G401 (cell line): ENCODE measurements around the gene LONP2. TPM values are rescaled to one million over a fixed set of nuclear protein-coding genes. Genes with fewer than 3 reads are reported as not detected.
A peak's percentile ranks its signal among the peaks of the same experiment; 100 is the strongest.

Experiments
- DNase-seq: peaks from one replicate; pipeline ENCODE4 v3.0.0-alpha.2; 2015; ENCODE audit warnings: low spot score
- in situ Hi-C: cut with HindIII; loops from 2 replicates; pipeline ENCODE4 v1.10.0; 2016; ENCODE audit warnings: low sequenced_read_pairs, mixed read lengths
- total RNA-seq: library from RNA; depleted of rRNA; stranded (reverse); fragments of >200 nt; shearing (Covaris generic); gene quantifications from 2 replicates; pipeline ENCODE4 v1.2.3, GENCODE V29; 2014; rRNA removed

The LONP2 gene
- 21.2 and 36.1 TPM in 2 replicates for total RNA-seq

GRCh38 chr16:48244080-48244862, at the start of gene LONP2:
Gene LONP2, plus strand, starts transcription at chr16:48244300. Its CDS starts 89 bp downstream, at chr16:48244389.
- in situ Hi-C loops: no loop called here
- peak; percentile 90 for DNase-seq

DNA sequence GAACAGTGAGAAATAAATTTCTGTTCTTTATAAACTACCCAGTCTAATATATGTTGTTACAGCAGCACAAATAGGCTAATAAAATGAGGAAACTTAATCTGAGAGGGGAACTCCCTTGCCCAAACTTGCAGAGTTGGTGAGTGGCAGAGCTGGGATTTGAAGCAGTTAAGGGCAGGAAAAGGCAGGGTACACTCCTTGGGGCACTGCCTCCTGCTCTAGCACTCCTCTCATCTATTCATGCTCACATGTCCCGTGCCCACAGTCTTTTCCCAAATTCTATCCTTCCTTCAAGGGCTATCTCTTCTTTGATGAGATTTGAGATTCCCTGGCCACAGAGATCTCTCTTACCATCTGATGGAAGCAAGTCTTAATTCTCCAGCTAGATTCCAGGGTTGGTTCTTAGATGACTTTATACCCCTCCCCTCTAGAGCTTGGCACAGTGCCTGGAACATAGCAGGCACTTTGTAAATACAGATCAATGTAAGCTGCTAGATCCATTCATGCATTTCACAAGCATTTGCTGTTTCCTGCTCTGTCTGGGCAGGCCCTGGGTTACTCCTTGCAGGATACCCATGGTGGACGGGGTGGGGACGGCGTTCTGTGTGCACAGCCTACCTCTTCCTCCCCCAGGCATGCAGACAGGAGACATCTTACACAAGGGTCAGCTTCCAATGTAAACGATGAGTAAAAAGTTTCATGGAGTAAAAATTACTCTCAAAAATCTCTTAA, 49.1 kb upstream of the LONP2 start:
- in situ Hi-C loops: no loop called here
- DNase-seq: no peak

DNA sequence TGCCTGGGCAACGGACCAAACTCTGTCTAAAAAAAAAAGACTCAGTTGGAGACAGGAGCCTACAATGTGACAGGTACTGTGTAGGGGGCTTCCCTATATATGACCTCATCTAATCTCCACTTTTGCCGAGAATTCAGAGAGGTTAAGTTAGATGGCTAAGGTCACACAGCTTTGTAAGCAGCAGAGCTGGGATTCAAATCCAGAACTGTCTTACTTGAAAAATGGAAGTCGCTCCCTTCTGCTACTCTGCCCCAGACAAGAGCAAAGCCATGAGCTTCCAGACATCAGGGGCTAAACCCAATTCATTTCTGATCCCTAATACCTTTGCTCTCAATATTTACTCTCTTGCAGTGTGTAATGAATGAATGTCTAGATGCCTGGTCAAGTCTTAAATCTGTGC, 46.8 kb upstream of the LONP2 start:
- in situ Hi-C loops: no loop called here
- no peak for DNase-seq

GRCh38 chr16:48201515-48202201, 42.4 kb upstream of the LONP2 start:
- DNase-seq: no peak
- in situ Hi-C loops: no loop called here

GRCh38 chr16:48203974-48204824, 39.9 kb upstream of the LONP2 start:
- DNase-seq: no peak
- in situ Hi-C loops: no loop called here

GRCh38 chr16:48204825-48205151, 39.3 kb upstream of the LONP2 start:
- no peak for DNase-seq
- in situ Hi-C loops: no loop called here

DNA sequence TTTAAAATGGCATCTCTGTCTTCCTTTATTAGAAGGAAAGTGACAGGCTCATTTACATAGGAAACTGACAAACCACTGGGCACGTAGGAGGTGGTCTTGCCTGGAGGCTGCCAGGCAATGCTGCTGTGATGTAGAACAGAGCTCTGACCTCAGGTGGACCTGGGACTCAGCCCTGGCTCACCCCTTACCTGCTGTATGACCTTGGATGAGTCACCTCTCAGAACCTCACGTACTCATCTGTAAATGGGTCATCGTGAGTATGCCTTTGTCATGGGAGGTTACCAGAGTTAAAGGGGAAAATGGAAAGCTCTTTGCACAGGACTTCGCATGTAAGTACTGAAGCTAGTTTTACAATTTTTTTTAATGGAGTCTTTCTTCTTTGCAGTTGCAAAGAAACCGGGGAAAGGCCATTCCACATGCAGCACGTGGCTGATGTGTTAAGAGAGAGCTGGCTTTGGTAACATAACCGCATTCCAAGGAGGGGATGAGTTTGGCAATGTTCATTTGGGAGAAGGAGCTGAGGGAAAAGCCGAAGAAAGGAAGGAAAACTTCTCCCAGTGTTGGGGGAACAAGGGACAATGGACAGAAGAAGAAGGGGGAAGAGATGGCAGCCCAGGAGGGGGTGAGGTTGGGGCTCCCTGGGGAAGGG, 37.4 kb upstream of the LONP2 start:
- no peak for DNase-seq
- in situ Hi-C loops: no loop called here

DNA sequence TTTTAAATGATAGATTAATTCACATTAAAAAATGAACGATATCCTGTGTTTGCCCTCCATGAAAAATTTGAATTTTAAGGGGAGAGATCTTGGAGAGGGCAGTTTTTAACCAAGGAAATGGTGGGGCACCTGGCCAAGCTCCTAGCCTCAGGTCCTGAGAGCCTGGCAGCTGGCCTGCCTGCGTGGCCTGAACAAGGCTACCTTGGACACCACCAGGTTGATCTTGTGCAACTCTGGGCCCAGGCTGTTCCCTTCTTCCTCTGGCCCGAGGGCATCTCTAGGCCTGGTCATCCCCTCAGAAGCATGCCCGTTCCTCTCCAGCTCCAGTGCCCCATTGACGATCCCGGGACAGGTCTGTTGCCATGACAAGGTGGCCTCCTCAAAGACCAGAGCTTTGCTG, 33.4 kb upstream of the LONP2 start:
- in situ Hi-C loops: no loop called here

DNA sequence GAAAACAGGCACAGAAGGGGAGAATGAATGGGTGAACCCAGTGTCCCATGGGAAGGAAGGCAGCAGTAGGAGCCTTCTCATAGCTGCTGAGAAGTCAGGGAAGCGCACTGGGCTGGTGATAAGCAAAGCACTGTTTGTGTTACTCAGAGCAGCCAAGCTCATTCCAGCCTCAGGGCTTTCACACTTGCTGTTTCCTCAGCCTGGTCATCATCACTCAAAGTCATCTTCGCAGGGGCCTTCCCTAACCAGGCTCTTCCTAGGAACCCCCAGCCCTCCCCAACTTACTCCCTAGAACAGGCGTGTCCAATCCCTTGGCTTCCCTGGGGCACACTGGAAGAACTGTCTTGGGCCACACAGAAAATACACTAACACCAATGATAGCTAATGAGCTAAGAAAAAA, 32.1 kb upstream of the LONP2 start:
- in situ Hi-C loops: no loop called here
- DNase-seq: no peak

More for the DNA sequence above, 33.4 kb upstream of the LONP2 start:
- no peak for DNase-seq

DNA sequence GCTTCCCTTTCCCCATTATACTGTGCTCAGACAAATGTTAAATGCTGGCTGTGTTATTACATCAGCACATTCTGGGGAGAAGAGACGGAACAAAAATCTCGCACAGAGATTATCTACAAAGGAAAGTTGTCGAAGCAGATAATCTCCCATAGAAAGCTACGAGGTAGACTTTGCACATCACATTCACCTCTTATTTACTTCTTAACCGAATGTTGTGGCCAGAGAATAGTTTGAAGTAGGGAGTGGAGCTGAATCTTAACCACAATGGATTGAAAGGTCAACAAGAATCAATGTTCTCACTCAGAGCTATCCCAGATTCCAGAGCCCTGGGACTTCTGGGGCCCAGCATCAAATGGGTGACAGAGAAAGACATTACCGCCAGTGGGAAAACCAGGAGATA, 28.4 kb upstream of the LONP2 start:
- in situ Hi-C loops: no loop called here
- DNase-seq: no peak

DNA sequence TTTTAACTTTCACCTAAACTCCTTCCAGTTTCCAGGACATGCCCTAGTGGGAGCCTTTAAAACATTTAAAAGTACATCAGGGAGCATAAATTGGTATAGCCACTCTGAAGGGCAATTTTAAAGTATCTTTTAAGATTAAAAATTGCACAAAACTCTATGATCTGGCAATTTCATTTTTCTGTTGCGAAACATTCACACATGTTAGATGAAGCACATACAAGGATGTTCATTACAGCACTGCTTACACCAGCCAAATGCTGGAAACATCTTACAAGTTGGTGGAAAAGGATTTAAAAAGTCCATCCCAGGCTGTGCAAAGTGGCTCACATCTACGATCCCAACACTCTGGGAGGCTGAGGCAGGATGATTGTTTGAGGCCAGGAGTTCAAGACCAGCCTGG, 26.4 kb upstream of the LONP2 start:
- in situ Hi-C loops: no loop called here
- no peak for DNase-seq

- in situ Hi-C loops: no loop called here
- no peak for DNase-seq
Observed at GRCh38 chr16:48218473-48218872, 25.6 kb upstream of the LONP2 start.

- no peak for DNase-seq
- in situ Hi-C loops: no loop called here
Observed at GRCh38 chr16:48220891-48221290, 23.2 kb upstream of the LONP2 start.

DNA sequence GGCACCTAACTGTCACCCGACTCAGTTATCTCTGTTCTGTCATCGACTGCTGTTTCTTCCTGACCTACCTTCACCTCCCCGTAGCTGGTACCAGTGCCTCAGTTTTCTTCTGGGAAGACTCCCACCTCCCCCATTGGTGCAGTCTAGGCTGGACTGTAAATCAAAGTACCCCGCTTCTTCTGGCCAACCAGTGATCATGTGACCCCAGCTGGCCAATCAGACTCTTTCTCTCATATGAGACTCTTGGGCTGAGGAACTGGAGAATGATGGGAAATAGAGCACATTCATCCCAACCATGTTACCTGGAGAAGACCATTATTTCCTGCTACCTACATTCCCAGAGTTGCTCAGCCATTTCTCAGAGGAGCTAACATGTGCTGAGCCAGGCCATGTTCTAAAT, 20.6 kb upstream of the LONP2 start:
- in situ Hi-C loops: no loop called here

DNA sequence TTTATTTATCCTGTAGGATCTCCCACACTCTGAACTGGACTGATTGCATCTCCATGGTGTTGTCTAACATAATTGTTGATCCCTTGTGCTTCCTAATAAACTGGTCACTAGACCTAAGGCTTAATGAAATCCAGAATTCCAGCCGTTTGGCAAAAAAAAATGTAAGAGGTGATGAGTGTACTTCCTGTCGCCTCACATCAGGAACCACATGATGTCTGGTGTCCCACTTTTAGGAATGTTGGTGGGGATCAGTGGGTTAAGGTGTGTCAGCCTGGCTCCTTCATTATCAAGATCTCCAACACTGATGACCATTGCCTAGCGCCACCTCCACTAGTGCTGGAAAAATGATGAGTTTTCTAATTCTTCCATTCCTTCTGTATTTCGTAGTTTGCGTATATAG, 18.6 kb upstream of the LONP2 start:
- in situ Hi-C loops: no loop called here
- no peak for DNase-seq

More for the DNA sequence above, 20.6 kb upstream of the LONP2 start:
- no peak for DNase-seq

GRCh38 chr16:48231727-48232492, 12.2 kb upstream of the LONP2 start:
- in situ Hi-C loops: no loop called here
- peak; percentile 14 for DNase-seq

DNA sequence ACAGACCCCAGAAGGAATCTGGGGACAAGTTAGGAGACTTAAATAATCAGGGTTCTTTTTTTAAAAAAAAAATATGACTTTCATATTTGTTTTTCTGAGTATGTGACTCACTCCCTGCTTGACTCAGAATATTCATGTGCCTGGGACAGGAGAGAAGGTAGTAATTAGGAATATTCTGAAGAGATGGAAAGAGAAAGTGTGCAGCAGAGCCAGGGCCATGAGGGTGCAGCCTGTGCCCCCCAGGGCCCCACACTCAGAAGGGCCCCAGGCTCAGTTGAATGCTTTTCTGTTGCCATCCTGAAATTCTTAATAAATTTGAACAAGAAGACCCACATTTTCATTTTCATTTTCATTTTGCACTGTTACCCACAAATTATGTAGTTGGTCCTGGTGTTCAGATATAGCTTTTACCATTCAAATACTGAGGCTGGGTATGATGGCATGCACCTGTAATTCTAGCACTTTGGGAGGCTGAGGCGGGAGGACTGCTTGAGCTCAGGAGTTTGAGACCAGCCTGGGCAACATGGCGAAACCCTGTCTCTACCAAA, 11.5 kb upstream of the LONP2 start:
- in situ Hi-C loops: no loop called here
- DNase-seq: no peak

DNA sequence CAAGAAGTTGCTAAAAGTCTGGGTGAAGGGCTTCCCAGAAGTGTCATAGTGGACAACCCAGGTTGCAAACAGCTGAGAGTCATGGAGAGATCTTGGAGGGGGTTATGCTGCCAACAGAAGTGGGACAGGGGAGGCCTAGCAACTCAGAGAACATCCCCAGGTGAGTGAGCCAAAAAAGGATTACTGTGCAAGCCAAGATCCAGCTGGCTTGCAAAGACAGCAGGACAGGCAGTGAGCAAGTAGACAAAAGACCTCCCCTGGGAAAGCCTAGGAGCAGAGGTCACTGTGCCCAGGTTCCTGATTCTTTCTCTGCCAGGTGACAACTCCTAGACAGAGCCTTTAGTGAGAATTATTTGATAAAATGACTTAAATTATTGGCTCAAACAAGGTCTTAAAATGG, 9.5 kb upstream of the LONP2 start:
- in situ Hi-C loops: no loop called here
- DNase-seq: no peak
